ENCODE measurements around the gene BAG3. TPM values are rescaled to one million over a fixed set of nuclear protein-coding genes. Genes with fewer than 3 reads are reported as not detected.

Gene BAG3
- total and polyA plus RNA-seq, 7 donors = 283 to 855 (median 453) TPM

DNA sequence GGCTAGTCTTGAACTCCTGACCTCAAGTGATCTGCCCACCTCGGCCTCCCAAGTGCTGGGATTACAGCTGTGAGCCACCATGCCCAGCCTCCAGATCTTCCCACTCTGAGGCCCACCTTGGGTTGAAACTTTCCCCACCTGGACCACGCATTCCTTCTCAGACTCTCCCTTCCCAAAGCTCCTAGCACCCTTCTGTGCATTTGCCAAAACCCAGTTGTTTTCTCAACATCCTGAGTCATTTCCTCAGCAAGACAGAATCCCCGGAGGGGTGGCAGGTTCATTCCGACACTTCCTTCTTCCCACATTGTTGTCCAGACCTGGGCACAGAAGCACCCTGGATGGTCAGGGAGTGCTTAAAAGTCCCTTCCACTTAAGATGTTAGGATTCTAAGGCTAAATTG lies 28.9 kb downstream of the BAG3 start:
- peaks cover 65% of the 10 kb centered on the region for H3K4me1 ChIP-seq
- TF ChIP-seq, protein P1, sequence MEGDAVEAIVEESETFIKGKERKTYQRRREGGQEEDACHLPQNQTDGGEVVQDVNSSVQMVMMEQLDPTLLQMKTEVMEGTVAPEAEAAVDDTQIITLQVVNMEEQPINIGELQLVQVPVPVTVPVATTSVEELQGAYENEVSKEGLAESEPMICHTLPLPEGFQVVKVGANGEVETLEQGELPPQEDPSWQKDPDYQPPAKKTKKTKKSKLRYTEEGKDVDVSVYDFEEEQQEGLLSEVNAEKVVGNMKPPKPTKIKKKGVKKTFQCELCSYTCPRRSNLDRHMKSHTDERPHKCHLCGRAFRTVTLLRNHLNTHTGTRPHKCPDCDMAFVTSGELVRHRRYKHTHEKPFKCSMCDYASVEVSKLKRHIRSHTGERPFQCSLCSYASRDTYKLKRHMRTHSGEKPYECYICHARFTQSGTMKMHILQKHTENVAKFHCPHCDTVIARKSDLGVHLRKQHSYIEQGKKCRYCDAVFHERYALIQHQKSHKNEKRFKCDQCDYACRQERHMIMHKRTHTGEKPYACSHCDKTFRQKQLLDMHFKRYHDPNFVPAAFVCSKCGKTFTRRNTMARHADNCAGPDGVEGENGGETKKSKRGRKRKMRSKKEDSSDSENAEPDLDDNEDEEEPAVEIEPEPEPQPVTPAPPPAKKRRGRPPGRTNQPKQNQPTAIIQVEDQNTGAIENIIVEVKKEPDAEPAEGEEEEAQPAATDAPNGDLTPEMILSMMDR (IDR thresholded peaks at IDR 0.05) = no peak
- no peaks in the 10 kb centered on the region for H3K27me3 ChIP-seq (ENCODE audit: insufficient read depth in 3 of 3, low read length in 2 of 3)
- H3K4me3 ChIP-seq = no peak overlapping the region
- intact Hi-C loops (cut with DNase I) = loop anchor here in 1 of 2 donors (2.0 kb wide), 1 partner anchor 29 kb away; the partner anchor contains the start of gene BAG3
- peaks cover 6 to 29% of the 10 kb centered on the region in 2 donors for H3K36me3 ChIP-seq (ENCODE audit: insufficient read depth in 1 of 2, low read depth in 1 of 2)
- H3K27ac ChIP-seq = peak overlapping the region; percentile 90
- 41 to 52% (median 42%) methylated on average over 4 of the region's 4 CpGs for WGBS, 3 donors
- ATAC-seq (peak in 2 of 4 donors; percentile 3 to 7), DNase-seq (peak in 1 of 2 donors; percentile 60)
- H3K9me3 ChIP-seq = no peaks in the 10 kb centered on the region

DNA sequence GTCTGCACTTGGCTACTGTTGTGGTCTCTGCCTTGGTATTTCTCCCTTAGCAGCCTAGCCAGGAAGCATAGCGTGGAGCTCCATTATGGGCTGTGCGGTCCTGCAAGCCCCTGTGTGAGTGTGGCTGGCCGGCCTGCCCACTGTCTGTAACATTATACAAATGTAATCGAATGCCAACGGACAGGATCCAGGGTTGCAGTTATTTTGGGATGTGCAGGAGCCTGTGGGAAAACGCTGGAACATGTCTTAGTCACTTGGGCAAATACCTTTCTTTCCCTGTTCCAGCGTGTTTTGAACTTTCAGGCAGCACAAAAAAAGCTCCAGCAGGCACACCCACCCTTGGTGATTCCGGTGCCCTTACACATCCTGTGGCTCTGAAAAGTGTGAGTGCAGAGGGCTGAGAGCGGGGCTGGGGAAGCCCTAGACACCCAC lies 29.5 kb downstream of the BAG3 start:
- Histone ChIP-seq H3K4me1 (peaks cover 62% of the 10 kb centered on the region), H3K36me3 (ENCODE audit: insufficient read depth in 1 of 2, low read depth in 1 of 2) (peaks cover 6 to 25% of the 10 kb centered on the region in 2 donors), H3K9me3 (no peaks in the 10 kb centered on the region), H3K4me3 (no peak overlapping the region), H3K27me3 (ENCODE audit: insufficient read depth in 3 of 3, low read length in 2 of 3) (no peaks in the 10 kb centered on the region), H3K27ac (peak overlapping the region; percentile 90)
- ATAC-seq = peak; percentile 44 to 54 (median 52)
- TF ChIP-seq, protein P1 (IDR thresholded peaks at IDR 0.05) = no peak
- DNase-seq = peak; percentile 53 to 75
- intact Hi-C loops (cut with DNase I) = loop anchor here in 1 of 2 donors (2.0 kb wide), 1 partner anchor 30 kb away; the partner anchor contains the start of gene BAG3
- 9 to 21% (median 15%) methylated on average over 9 of the region's 9 CpGs for WGBS, 3 donors

DNA sequence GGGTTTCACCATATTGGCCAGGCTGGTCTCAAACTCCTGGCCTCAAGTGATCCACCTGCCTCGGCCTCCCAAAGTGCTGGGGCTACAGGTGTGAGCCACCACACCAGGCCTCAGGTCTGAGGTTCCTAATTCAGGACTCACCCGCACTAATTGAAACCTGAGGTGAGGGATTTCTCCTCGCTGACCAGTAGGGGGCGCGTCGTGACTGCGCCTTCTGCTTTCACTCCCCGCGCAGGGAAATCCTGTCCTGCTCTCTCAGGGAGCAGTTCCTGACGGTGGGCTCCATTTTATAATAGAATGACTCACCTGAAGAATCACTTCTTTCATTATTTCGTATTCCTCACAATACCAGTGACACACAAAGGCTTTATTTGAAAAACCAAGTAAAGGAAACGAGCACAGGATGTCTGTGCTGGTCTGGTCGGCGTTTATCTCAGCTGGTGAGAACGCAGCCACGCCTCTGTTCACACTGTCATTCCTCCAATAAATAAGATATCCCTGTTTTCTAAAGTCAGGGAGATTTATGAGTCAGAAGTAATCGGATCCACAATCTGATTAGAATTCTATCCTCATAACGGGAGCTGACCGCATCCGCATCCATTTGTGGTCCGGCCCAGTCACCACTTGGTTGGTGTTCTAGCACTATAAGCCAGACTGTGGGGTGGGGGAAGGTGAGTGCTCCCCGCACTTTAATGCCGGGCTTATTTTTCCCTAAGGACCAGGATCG lies 35.4 kb downstream of the BAG3 start:
- intact Hi-C loops (cut with DNase I) = loop anchor here (1.0 to 5.0 kb wide), 3 partner anchors 36 to 174 kb away; no protein-coding TSS in a partner anchor
- peak overlapping the region; percentile 39 for H3K4me3 ChIP-seq
- peak overlapping the region; percentile 62 for H3K27ac ChIP-seq
- DNase-seq (peak; percentile 82 to 92), ATAC-seq (peak; percentile 66 to 73 (median 70))
- peaks cover 10% of the 10 kb centered on the region for H3K4me1 ChIP-seq
- TF ChIP-seq, protein P1 (IDR thresholded peaks at IDR 0.05) = peak; percentile 94
- no peaks in the 10 kb centered on the region for H3K36me3 ChIP-seq (ENCODE audit: insufficient read depth in 1 of 2, low read depth in 1 of 2)
- H3K27me3 ChIP-seq (ENCODE audit: insufficient read depth in 3 of 3, low read length in 2 of 3) = no peaks in the 10 kb centered on the region
- 24 to 29% (median 27%) methylated on average over 24 of the region's 24 CpGs for WGBS, 3 donors
- no peaks in the 10 kb centered on the region for H3K9me3 ChIP-seq

DNA sequence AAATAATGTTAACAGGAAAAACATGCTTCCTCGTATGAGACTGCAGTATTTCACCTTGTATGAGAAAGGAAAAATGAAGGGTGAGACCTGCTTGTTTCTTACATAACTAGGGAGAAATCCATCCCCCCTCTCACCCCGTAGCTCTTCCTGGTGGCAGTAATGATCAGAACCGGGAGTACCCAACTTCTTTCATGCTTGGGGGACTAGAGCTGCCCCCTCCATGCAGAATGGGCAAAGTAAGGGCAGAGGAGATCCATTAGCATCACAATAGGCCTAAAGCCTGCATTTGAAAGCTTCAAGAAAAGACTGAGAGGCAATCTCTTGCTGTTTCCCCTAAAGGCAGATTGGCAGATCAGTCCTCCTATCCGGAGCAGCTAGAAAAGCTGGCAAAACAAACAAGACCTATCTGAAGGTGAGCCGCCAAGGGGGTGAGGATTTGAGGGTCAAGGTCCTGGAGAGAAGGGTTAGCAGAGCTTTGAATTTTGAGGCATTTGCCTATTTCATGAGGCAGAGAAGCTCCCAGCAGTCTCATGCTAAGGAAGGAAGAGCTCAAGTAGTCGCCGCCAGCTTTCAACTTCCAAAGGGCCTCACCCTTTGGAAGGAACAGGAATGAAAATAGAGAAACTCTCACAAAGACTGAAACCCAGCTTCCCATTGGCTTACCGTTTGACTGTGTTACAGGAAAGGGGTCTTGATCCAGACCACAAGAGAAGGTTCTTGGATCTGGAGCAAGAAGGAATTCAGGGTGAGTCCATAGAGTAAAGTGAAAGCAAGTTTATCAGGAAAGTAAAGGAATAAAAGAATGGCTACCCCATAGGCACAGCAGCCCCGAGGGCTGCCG lies 36.2 kb downstream of the BAG3 start:
- no peak for ATAC-seq

More for the DNA sequence above, 36.2 kb downstream of the BAG3 start:
- WGBS, 3 donors = 71 to 76% (median 75%) methylated on average over 10 of the region's 10 CpGs
- intact Hi-C loops (cut with DNase I) = loop anchor here (2.0 to 5.0 kb wide), 2 partner anchors 35 to 173 kb away; no protein-coding TSS in a partner anchor
- no peak for DNase-seq
- no peak overlapping the region for H3K4me3 ChIP-seq
- TF ChIP-seq, protein P1 (IDR thresholded peaks at IDR 0.05) = no peak
- no peaks in the 10 kb centered on the region for H3K27me3 ChIP-seq (ENCODE audit: insufficient read depth in 3 of 3, low read length in 2 of 3)
- peak overlapping the region; percentile 62 for H3K27ac ChIP-seq
- H3K9me3 ChIP-seq = no peaks in the 10 kb centered on the region
- no peaks in the 10 kb centered on the region for H3K36me3 ChIP-seq (ENCODE audit: insufficient read depth in 1 of 2, low read depth in 1 of 2)
- H3K4me1 ChIP-seq = peaks cover 5% of the 10 kb centered on the region

Measured in psoas muscle (tissue), 8 donors.